Measurements from ENCODE around the gene APBB2.

GRCh38 chr4:41052287-41052686, 162.1 kb downstream of the APBB2 start:
- TF ChIP-seq GATA2 (IDR thresholded peaks at IDR 0.05; ENCODE audit: low read depth, low read length): no peak
- TF ChIP-seq GATA3 (IDR thresholded peaks at IDR 0.05; ENCODE audit: low read depth, low read length): no peak
